Caco-2 (cell line): ENCODE data around the gene DDRGK1. TPM values are rescaled to one million over a fixed set of nuclear protein-coding genes. Genes with fewer than 3 reads are reported as not detected.
"Not testable (repeated sequence)": the region's sequence is repeated elsewhere in the genome, so short reads cannot be mapped to it uniquely, and the experiment has no call there.

Source experiments
- BruUV-seq: library from RNA; stranded (reverse); fragments of 400-500 nt; replicated peaks from 2 replicates; lab custom pipeline; 2021; lab: Mats Ljungman, UMichigan
- CTCF ChIA-PET: fragments of 300-600 bp; sonication (Branson Sonifier 250); formaldehyde crosslinking; loops from one replicate; lab custom pipeline; 2022; ENCODE audit warnings: antibody characterized with exemption; lab: Charles Lee
- POLR2A ChIA-PET: fragments of 300-600 bp; sonication (Branson Sonifier 250); formaldehyde crosslinking; loops from one replicate; lab custom pipeline; 2022; ENCODE audit warnings: antibody characterized with exemption; lab: Charles Lee
- DNase-seq, 2 experiments: peaks; one replicate each; pipeline versions ENCODE4 v3.0.0 to v3.0.0-alpha.2; 2020 to 2022
- H3K27me3 ChIP-seq: replicated peaks from 2 replicates; pipeline ENCODE4 v1.6.0; 2011; ENCODE audit warnings: low read length; ENCODE audit not compliant: control insufficient read depth, insufficient read depth
- H3K36me3 ChIP-seq: 2 replicates; pipeline ENCODE4 v1.5.1; 2011; ENCODE audit warnings: low read length; ENCODE audit not compliant: control insufficient read depth, insufficient read depth
- H3K4me1 ChIP-seq: fragments of 250-450 bp; sonication (Bioruptor Pico); 2 replicates; pipeline ENCODE4 v1.5.1; 2020; ENCODE audit warnings: mild to moderate bottlenecking
- H3K4me3 ChIP-seq: 2 replicates; pipeline ENCODE4 v1.5.1; 2011; ENCODE audit warnings: low read depth, mild to moderate bottlenecking, control low read depth, low read length
- H3K9me3 ChIP-seq: fragments of 250-450 bp; sonication (Bioruptor Pico); 2 replicates; pipeline ENCODE4 v1.5.1; 2020; ENCODE audit warnings: mild to moderate bottlenecking, moderate library complexity
- H3K27ac Mint-ChIP-seq: one replicate; pipeline ENCODE4 v1.8.0; 2022; ENCODE audit warnings: mixed read lengths; ENCODE audit not compliant: unreplicated experiment
- H3K27me3 Mint-ChIP-seq: one replicate; pipeline ENCODE4 v1.8.0; 2022; ENCODE audit warnings: mixed read lengths; ENCODE audit not compliant: insufficient read depth, unreplicated experiment
- H3K36me3 Mint-ChIP-seq: one replicate; pipeline ENCODE4 v1.8.0; 2022; ENCODE audit warnings: mild to moderate bottlenecking, mixed read lengths; ENCODE audit not compliant: insufficient read depth, unreplicated experiment
- H3K4me1 Mint-ChIP-seq: one replicate; pipeline ENCODE4 v1.8.0; 2022; ENCODE audit warnings: low read depth, mixed read lengths; ENCODE audit not compliant: unreplicated experiment
- H3K4me3 Mint-ChIP-seq: one replicate; pipeline ENCODE4 v1.8.0; 2022; ENCODE audit warnings: mild to moderate bottlenecking, moderate library complexity, mixed read lengths; ENCODE audit not compliant: unreplicated experiment
- H3K9me3 Mint-ChIP-seq: one replicate; pipeline ENCODE4 v1.8.0; 2022; ENCODE audit warnings: mixed read lengths; ENCODE audit not compliant: unreplicated experiment
- CTCF ChIP-seq, 2 experiments: fragments of 200-600 bp in 1 of 2; IDR thresholded peaks; 1 replicate in 1 of 2; 2 replicates in 1 of 2; pipeline versions ENCODE4 v1.5.1 to v1.8.0; 2011 to 2022; ENCODE audit warnings: antibody characterized with exemption in 1 of 2, control low read depth in 1 of 2, inconsistent platforms in 1 of 2, low read depth in 1 of 2, low read length in 1 of 2, mild to moderate bottlenecking in 1 of 2, moderate library complexity in 1 of 2; ENCODE audit not compliant: insufficient read depth in 1 of 2, severe bottlenecking in 1 of 2, unreplicated experiment in 1 of 2
- intact Hi-C: fragments of 100-400 bp; cut with micrococcal nuclease; formaldehyde crosslinking; loops from one replicate; pipeline ENCODE4 v1.10.0; 2022; ENCODE audit not compliant: unreplicated experiment
- total RNA-seq: library from RNA; stranded (reverse); gene quantifications from 2 replicates; pipeline ENCODE4 v1.2.3, GENCODE V29; 2022

Gene DDRGK1
- total RNA-seq, 1 experiment from 2014 or later, result 84.8 TPM

DNA sequence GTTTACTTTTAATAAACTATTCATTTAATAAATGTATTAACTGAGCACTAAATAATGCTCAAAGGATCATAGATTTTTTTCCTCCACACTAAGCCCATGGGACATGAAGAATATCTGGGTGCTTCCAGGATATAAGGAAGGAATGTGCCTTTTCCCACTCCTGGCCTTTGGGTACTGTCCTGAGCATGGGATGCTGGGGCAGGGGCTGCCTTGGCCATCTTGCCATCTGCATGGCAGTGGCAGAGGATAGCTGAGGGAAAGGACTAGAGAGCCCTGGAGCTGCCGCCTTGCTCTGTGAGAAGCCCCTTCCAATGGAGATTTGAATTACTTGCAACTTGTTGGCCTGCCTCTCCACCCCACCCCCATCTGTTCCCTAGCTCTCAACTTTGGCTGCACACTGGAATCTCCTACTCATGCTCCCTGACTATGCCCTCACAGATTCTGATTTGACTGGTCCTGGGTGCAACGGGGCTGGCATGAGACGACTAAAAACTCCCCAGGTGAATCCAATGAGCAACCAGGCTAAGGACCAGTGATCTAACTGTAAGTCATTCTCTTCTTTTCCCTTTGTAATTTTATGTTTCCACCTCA, 15.6 kb downstream of the DDRGK1 start:
- ChIA-PET CTCF (no interaction called here), POLR2A (no interaction called here)
- no peak overlapping the region for H3K4me3 Mint-ChIP-seq
- no peaks in the 10 kb centered on the region for H3K9me3 ChIP-seq
- H3K36me3 Mint-ChIP-seq, result peaks cover 30% of the 10 kb centered on the region
- no peaks in the 10 kb centered on the region for H3K9me3 Mint-ChIP-seq
- BruUV-seq, result TSS peak; percentile 16
- no peaks in the 10 kb centered on the region for H3K4me1 Mint-ChIP-seq
- no peaks in the 10 kb centered on the region for H3K27me3 ChIP-seq
- DNase-seq, result no peak
- H3K4me3 ChIP-seq, result no peak overlapping the region
- H3K27ac Mint-ChIP-seq, result no peak overlapping the region
- intact Hi-C loops, result no loop called here
- no peaks in the 10 kb centered on the region for H3K27me3 Mint-ChIP-seq
- no peaks in the 10 kb centered on the region for H3K4me1 ChIP-seq
- H3K36me3 ChIP-seq, result no peaks in the 10 kb centered on the region; the same call in 1 of the 2 replicates
- no peak for TF ChIP-seq CTCF (IDR thresholded peaks at IDR 0.05; ENCODE audit: insufficient read depth in 1 of 2, low read depth in 1 of 2, low read length in 1 of 2, severe bottlenecking in 1 of 2, unreplicated experiment in 1 of 2)

DNA sequence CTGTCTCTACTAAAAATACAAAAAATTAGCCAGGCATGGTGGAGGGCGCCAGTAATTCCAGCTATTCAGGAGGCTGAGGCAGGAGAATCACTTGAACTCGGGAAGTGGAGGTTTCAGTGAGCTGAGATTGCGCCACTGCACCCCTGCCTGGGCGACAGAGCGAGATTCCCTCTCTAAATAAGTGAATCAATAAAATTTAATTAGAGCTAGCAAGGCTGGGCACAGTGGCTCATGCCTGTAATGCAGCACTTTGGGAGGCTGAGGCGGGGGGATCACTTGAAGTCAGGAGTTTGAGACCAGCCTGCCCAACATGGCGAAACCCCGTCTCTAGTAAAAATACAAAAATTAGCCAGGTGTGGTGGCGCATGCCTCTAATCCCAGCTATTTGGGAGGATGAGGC, 16.6 kb downstream of the DDRGK1 start:
- H3K4me1 ChIP-seq, intact Hi-C loops, H3K4me1 Mint-ChIP-seq, H3K27me3 ChIP-seq, DNase-seq, H3K9me3 ChIP-seq, H3K9me3 Mint-ChIP-seq, CTCF ChIA-PET, H3K4me3 ChIP-seq, BruUV-seq, H3K27ac Mint-ChIP-seq, H3K4me3 Mint-ChIP-seq, H3K27me3 Mint-ChIP-seq, H3K36me3 ChIP-seq: not testable (repeated sequence)
- POLR2A ChIA-PET, result interaction anchor here (0.6 kb wide), 1 partner anchor 19 kb away, joined by 4 read pairs; no protein-coding TSS in a partner anchor
- peaks cover 27% of the 10 kb centered on the region for H3K36me3 Mint-ChIP-seq

- no peak overlapping the region for H3K27ac Mint-ChIP-seq
- ChIA-PET POLR2A (no interaction called here), CTCF (no interaction called here)
- H3K4me3 Mint-ChIP-seq, result no peak overlapping the region
- no peaks in the 10 kb centered on the region for H3K36me3 ChIP-seq
- BruUV-seq, result TSS peak; percentile 2
- H3K27me3 ChIP-seq, result no peaks in the 10 kb centered on the region
- peaks cover 6% of the 10 kb centered on the region for H3K36me3 Mint-ChIP-seq
- H3K4me1 ChIP-seq, result no peaks in the 10 kb centered on the region
- TF ChIP-seq CTCF (IDR thresholded peaks at IDR 0.05; ENCODE audit: insufficient read depth in 1 of 2, low read depth in 1 of 2, low read length in 1 of 2, severe bottlenecking in 1 of 2, unreplicated experiment in 1 of 2), result no peak
- intact Hi-C loops, result no loop called here
- H3K4me1 Mint-ChIP-seq, result no peaks in the 10 kb centered on the region
- no peak overlapping the region for H3K4me3 ChIP-seq
- DNase-seq, result no peak
- no peaks in the 10 kb centered on the region for H3K9me3 Mint-ChIP-seq
- no peaks in the 10 kb centered on the region for H3K27me3 Mint-ChIP-seq
- H3K9me3 ChIP-seq, result no peaks in the 10 kb centered on the region
Observed at GRCh38 chr20:3183896-3184612, 20.4 kb downstream of the DDRGK1 start.

DNA sequence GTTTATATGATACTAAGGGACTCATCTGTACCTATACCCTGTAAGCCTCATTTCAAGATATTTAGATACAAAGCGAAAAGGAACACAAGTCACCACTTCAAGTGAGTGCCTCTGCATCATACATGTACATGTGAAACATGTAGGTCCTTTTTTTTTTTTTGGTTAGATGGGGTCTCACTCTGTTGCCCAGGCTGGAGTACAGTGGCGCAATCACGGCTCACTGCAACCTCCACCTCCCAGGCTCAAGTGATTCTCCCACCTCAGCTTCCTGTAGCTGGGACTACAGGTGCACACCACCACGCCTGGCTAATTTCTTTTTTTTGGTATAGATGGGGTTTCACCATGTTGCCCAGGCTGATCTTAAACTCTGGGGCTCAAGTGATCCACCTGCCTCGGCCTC, 22.1 kb downstream of the DDRGK1 start:
- H3K36me3 ChIP-seq, H3K9me3 ChIP-seq, BruUV-seq, intact Hi-C loops, DNase-seq, H3K9me3 Mint-ChIP-seq, H3K4me1 Mint-ChIP-seq, POLR2A ChIA-PET, CTCF ChIA-PET, H3K4me1 ChIP-seq, H3K27me3 ChIP-seq, H3K27me3 Mint-ChIP-seq, H3K36me3 Mint-ChIP-seq, H3K27ac Mint-ChIP-seq, H3K4me3 Mint-ChIP-seq, H3K4me3 ChIP-seq: not testable (repeated sequence)
